ENCODE measurements around the gene CUL2.
A peak's percentile ranks its signal among the peaks of the same experiment; 100 is the strongest.
"Not testable (repeated sequence)": the region's sequence is repeated elsewhere in the genome, so short reads cannot be mapped to it uniquely, and the experiment has no call there.

The CUL2 gene

GRCh38 chr10:35017608-35018007 is 72.5 kb downstream of the CUL2 start:
- peak; percentile 11 for DNase-seq

- no peak for DNase-seq
Measured at GRCh38 chr10:35015843-35016408, 74.2 kb downstream of the CUL2 start.

- no peak for DNase-seq
Measured at GRCh38 chr10:35012781-35013180, 77.4 kb downstream of the CUL2 start.

GRCh38 chr10:35011771-35012191 is 78.4 kb downstream of the CUL2 start:
- DNase-seq = peak; percentile 9

- DNase-seq = no peak
Measured at GRCh38 chr10:35007858-35008301, 82.3 kb downstream of the CUL2 start.

GRCh38 chr10:35006836-35007235 is 83.3 kb downstream of the CUL2 start:
- no peak for DNase-seq

- DNase-seq = no peak
Measured at GRCh38 chr10:35005868-35006267, 84.3 kb downstream of the CUL2 start.

GRCh38 chr10:35004651-35005050 is 85.5 kb downstream of the CUL2 start:
- DNase-seq = no peak

GRCh38 chr10:35003906-35004305 is 86.2 kb downstream of the CUL2 start:
- DNase-seq = no peak

GRCh38 chr10:35000936-35001335 is 89.2 kb downstream of the CUL2 start:
- no peak for DNase-seq

GRCh38 chr10:34999532-34999931 is 90.6 kb downstream of the CUL2 start:
- DNase-seq = no peak

GRCh38 chr10:34998940-34999339 is 91.2 kb downstream of the CUL2 start:
- no peak for DNase-seq

GRCh38 chr10:34996843-34997242 is 93.3 kb downstream of the CUL2 start:
- no peak for DNase-seq

GRCh38 chr10:34995925-34996324 is 94.2 kb downstream of the CUL2 start:
- no peak for DNase-seq

GRCh38 chr10:34994565-34995142 is 95.5 kb downstream of the CUL2 start:
- peak; percentile 55 for DNase-seq

- no peak for DNase-seq
Measured at GRCh38 chr10:34993782-34994181, 96.4 kb downstream of the CUL2 start.

GRCh38 chr10:34991117-34991516 is 99.0 kb downstream of the CUL2 start:
- DNase-seq = not testable (repeated sequence)

GRCh38 chr10:34988397-34989067 is 101.6 kb downstream of the CUL2 start:
- DNase-seq = no peak

GRCh38 chr10:34985823-34986222 is 104.3 kb downstream of the CUL2 start:
- DNase-seq = no peak

GRCh38 chr10:34985146-34985545 is 105.0 kb downstream of the CUL2 start:
- no peak for DNase-seq

GRCh38 chr10:34981844-34982243 is 108.3 kb downstream of the CUL2 start:
- no peak for DNase-seq

- DNase-seq = no peak
Measured at GRCh38 chr10:34979938-34980337, 110.2 kb downstream of the CUL2 start.

- no peak for DNase-seq
Measured at GRCh38 chr10:34978080-34978479, 112.1 kb downstream of the CUL2 start.

GRCh38 chr10:34976380-34976910 is 113.7 kb downstream of the CUL2 start:
- not testable (repeated sequence) for DNase-seq
